C4-2B (cell line): ENCODE measurements around the gene NEK9.

Experiments used
- H3K27ac ChIP-seq: fragments of 450-650 bp; 2 replicates; pipeline ENCODE4 v1.5.1; 2017
- ZFX ChIP-seq: fragments of 450-650 bp; IDR thresholded peaks from 2 replicates; pipeline ENCODE4 v1.6.1; 2017
- TF ChIP-seq, protein P1 (sequence below): fragments of 450-650 bp; conservative IDR thresholded peaks from 2 replicates; pipeline ENCODE4 v1.5.1; 2017; ENCODE audit warnings: mild to moderate bottlenecking

NEK9 gene

DNA sequence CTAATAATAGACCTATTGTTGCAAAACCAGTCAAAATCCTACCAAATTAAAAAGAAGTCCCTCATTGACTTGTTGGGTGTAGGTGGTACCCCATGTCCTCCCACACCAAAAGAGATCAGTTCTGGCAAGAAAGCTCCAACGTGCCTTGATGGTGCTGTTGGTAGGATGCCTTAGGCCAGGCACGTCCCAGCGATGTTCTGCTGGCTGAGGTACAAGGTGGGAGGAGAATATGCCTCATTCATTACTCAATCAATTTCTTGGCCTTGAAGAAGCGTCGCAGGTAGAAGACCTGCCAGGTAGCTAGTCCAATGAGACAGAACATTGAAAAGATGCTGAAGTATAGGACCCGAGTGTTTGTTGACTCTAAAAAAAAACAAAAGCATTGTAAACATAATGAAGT lies 7.8 kb upstream of the NEK9 start:
- no peak for TF ChIP-seq ZFX
- TF ChIP-seq, protein P1, sequence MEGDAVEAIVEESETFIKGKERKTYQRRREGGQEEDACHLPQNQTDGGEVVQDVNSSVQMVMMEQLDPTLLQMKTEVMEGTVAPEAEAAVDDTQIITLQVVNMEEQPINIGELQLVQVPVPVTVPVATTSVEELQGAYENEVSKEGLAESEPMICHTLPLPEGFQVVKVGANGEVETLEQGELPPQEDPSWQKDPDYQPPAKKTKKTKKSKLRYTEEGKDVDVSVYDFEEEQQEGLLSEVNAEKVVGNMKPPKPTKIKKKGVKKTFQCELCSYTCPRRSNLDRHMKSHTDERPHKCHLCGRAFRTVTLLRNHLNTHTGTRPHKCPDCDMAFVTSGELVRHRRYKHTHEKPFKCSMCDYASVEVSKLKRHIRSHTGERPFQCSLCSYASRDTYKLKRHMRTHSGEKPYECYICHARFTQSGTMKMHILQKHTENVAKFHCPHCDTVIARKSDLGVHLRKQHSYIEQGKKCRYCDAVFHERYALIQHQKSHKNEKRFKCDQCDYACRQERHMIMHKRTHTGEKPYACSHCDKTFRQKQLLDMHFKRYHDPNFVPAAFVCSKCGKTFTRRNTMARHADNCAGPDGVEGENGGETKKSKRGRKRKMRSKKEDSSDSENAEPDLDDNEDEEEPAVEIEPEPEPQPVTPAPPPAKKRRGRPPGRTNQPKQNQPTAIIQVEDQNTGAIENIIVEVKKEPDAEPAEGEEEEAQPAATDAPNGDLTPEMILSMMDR: no peak
- H3K27ac ChIP-seq: no peak overlapping the region

DNA sequence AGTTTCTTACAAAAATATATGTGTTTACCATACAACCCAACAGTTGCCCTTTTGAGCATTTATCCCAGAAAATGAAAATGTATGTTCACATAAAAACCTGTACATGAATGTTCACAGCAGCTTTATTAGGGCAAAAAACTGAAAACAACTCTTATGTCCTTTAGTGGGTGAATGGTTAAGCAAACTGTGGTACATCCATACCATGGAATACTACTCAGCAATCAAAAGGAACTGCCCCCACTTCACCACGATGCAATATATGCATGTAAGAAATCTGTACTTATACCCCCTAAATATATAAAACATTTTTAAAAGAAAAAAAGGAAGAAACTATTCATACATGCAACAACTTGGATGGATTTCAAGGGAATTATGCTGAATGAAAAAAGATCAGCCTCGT lies 6.7 kb upstream of the NEK9 start:
- TF ChIP-seq ZFX: no peak
- TF ChIP-seq, protein P1: no peak
- H3K27ac ChIP-seq: no peak overlapping the region

DNA sequence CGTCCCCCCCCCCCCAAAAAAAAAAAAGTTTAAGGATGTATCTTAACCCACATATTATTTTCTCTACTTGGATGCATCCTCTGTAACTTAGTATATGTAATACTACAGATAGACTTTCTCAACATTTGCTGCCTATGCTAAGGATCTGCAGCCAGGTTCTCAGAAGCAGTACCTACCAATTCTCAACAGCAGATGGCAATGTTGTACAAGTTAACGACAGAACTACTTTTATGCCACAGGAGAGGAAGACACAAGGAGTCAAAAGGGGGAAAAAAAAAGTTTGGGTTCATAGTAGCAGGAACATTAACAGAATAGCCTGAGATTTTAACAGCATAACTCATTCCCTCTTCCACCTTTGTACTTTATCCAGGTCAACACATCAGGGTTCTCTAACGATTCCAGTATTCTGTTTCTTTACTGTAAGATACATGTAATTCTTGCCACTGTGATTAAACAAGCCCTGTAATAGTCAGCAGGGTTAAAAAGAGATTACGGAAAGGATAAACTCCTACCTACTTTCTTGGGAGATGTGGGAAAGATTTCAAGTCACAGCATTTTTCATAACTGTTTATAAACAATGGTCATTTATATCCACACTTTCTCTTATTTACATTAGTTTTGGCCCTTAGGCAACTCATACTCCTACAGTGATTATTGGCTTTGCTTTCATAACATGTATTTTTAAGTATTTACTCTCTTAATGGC lies 5.7 kb upstream of the NEK9 start:
- TF ChIP-seq ZFX: no peak
- TF ChIP-seq, protein P1: peak; percentile 82

DNA sequence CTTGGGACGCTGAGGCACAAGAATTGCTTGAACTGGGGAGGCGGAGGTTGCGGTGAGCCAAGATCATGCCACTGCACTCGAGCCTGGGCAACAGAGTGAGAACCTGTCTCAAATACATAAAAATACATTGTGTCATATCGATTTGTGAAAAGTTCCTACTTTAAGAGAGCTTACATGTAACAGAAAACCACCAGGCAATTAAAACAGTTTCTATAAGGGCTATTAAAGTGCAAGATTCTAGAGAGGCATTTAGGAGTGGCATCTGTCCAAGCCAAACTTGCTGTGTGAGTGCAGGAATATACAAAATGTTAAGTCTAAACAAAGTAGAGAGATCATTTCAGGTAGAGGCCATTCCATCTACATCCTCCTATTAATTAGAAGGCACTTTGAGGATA lies 1.7 kb upstream of the NEK9 start:
- H3K27ac ChIP-seq: no peak overlapping the region
- TF ChIP-seq, protein P1: no peak
- no peak for TF ChIP-seq ZFX

More for the DNA sequence above, 5.7 kb upstream of the NEK9 start:
- no peak overlapping the region for H3K27ac ChIP-seq

DNA sequence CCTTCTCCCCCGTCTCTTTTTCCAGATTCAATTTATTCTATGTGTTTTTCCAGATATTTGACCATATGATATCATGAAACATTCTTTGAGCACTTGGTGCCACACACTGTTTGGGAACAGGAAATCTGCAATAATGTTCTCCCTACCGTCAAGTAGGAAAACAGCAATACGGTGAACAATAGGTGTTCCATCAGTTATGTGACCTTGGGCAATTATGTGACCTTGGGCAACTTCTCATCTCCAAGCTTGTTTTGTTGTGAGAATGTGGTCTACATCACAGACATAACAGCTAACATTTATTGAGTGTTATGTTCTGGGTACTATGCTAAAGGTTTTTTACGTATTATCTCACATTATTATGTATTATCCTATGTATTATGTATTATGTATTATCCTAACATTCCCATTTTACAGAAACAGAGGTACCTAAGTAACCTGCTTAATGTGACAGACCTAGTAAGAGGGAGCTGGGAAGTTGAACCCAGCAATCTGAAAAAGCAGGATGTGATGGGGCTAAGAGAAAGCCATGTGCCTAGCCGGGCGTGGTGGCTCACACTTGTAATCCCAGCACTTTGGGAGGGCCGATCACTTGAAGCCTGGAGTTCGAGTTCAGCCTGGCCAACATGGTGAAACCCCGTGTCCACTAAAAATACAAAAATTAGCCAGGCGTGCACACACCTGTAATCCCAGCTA lies 1.2 kb upstream of the NEK9 start:
- TF ChIP-seq, protein P1: no peak
- TF ChIP-seq ZFX: no peak
- peak overlapping the region; percentile 95 for H3K27ac ChIP-seq

DNA sequence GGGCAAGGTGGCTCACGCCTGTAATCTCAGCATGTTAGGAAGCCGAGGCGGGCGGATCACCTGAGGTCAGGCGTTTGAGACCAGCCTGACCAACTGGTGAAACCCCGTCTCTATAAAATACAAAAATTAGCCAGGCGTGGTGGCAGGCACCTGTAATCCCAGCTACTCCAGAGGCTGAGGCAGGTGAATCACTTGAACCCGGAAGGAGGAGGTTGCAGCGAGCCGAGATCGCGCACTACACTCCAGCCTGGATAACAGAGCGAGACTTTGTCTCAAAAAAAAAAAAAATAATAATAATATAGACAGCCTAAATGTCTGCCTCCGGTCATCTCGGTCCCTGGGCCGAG lies 599 bp upstream of the NEK9 start:
- peak overlapping the region; percentile 95 for H3K27ac ChIP-seq

DNA sequence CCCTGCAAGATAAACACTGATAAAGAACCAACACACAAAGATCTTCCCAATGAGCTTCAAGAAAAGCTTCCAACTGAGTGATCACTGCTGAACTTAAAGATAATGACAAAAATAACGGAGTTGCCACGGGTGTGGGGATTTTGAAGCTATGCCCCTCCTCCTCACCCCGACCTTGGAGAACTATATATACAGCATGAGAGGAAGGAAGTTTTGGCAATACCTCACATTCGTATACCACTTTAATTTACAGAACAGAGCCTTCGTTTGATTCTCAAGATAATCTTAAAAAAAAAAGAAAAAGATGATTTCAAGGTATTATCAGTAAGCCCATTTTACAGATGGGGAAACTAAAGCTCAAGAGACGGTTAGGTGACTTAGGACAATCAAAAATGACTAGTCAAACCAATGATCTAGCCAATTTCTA lies 715 bp downstream of the NEK9 start:
- peak overlapping the region; percentile 95 for H3K27ac ChIP-seq
- TF ChIP-seq, protein P1: no peak
- no peak for TF ChIP-seq ZFX

DNA sequence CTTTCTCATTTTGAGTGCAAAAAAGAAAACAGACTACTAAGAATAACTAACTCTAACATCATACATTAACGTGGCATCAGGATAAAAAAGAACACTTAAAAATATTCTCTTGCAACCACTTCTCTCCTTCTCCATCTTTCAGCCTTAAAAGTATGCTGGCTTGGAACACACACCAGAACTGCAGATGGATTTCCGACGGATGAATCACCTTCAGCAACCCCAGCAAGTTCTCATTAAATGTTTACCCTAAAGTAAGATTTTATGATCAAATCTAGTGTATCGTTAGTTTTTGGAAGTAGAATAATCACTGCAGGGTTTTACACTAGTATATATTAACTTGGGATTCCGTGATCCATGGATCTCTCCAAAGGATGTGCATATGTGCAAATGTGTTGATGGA lies 1.2 kb downstream of the NEK9 start:
- TF ChIP-seq, protein P1: no peak
- TF ChIP-seq ZFX: no peak
- H3K27ac ChIP-seq: no peak overlapping the region
